GM12873 (cell line): ENCODE measurements around the gene TMEM134.

Experiments used
- TF ChIP-seq, protein P1 (sequence below): IDR thresholded peaks from 2 replicates; pipeline ENCODE4 v1.5.1; 2012; ENCODE audit warnings: low read depth, mild to moderate bottlenecking, moderate library complexity, low read length, control low read depth; ENCODE audit not compliant: insufficient read depth; ENCODE audit errors: missing control alignments

The TMEM134 gene

DNA sequence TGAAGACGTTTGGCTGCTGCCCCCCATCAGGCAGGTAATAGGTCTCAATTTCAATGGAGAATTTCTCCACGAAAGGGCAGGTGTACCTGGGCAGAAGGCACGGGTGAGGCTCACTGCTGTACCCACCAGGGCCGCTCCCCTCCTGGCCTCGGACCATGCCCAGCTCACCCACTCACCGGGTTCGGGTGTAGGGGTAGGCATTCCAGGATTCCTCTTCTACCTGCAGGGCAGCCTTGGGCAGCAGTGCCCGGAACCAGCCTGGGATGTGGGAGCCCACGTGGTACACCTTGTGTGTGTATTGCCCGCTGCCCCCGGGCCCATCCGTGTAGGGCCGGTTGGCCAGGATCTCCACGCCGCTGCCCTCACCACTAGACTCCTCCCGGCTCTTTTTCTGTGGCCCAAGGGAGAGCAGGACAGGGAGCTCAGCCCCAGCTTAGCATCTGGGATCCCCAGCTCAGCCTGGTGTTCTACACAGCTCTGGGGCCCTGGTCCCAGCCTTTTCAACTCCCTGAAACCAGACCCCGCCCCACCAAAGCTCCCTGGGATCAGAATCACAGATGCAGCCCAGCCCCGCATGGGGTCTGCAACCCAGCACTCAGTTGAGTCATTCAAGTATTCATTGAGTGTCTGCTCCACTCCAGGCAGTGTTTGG is 33.4 kb upstream of the TMEM134 start:
- TF ChIP-seq, protein P1, sequence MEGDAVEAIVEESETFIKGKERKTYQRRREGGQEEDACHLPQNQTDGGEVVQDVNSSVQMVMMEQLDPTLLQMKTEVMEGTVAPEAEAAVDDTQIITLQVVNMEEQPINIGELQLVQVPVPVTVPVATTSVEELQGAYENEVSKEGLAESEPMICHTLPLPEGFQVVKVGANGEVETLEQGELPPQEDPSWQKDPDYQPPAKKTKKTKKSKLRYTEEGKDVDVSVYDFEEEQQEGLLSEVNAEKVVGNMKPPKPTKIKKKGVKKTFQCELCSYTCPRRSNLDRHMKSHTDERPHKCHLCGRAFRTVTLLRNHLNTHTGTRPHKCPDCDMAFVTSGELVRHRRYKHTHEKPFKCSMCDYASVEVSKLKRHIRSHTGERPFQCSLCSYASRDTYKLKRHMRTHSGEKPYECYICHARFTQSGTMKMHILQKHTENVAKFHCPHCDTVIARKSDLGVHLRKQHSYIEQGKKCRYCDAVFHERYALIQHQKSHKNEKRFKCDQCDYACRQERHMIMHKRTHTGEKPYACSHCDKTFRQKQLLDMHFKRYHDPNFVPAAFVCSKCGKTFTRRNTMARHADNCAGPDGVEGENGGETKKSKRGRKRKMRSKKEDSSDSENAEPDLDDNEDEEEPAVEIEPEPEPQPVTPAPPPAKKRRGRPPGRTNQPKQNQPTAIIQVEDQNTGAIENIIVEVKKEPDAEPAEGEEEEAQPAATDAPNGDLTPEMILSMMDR = no peak

DNA sequence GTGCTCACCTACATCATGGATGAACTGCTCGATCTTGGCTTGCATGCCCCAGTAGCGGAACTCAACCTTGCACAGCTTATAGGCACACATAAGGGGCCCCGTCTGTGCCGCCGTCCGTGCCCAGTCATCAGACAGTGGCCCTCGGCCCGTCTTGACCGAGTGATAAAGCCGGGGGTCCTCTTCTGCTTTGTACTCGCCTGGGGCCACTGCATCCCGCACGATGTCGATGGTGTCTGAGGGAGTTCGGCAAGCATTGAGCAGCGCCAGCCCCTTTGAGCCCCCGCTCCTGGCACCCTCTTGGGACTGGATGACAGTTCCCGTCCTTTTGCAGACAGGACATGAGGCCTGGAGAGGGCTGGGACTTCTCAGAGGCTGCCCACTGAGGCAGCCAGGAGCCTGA is 32.8 kb upstream of the TMEM134 start:
- TF ChIP-seq, protein P1 = no peak

DNA sequence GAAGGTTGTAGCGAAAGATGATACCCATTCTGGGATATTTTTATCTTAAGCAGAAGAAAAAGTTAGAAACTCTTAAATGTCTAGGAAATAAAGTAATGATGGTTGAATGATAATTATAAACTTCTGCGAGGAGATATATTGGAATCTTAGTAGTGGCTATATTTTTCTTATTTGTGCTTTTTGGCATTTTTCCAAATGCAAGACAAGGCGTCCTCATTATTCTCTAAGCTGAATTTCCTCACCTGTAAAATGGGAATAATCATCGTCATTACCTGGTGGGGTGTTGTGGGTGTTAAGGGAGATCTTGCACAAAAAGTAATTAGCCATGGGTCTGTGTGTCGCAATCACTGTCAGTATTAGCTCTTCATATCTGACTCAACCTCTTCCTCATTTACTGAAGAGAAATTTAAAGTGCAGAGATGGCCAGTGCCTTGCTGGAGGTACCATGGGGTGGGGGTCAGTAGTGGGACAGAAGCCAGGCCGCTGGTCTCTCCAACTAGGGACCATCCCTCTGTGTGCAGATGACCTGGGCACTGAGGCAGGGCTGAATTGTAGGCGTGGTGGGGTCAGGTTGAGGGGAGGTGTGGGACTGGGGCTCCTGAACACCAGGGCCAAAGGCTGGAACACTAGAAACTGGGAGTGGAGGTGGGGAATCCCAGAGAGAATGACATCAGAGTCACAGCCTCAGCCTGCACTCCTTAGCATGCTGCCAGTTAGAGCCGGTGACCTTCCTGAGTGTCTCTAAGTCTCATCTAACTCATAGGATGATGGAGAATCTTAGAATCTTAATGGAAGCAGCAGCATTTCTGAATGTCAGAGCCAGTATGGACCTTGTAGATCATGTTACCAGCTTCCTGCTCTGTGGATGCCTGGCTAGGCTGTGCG is 32.0 kb upstream of the TMEM134 start:
- TF ChIP-seq, protein P1 = no peak

DNA sequence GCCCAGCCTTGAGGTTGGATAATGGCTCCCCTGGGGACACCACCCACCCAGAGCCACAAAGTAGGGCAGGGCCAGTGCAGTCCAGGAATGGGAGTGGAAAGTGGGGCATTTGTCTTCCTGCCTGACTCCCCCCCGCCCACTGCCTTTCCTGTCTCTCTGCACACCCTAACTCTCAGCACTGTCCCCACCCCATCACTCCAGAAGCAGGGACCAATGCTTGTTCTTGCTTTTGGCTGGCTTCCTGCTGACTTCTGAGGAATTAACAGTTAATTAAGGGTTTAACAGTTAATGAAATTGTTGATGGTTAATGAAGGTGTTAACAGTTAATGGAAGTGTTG is 31.4 kb upstream of the TMEM134 start:
- TF ChIP-seq, protein P1 = no peak

DNA sequence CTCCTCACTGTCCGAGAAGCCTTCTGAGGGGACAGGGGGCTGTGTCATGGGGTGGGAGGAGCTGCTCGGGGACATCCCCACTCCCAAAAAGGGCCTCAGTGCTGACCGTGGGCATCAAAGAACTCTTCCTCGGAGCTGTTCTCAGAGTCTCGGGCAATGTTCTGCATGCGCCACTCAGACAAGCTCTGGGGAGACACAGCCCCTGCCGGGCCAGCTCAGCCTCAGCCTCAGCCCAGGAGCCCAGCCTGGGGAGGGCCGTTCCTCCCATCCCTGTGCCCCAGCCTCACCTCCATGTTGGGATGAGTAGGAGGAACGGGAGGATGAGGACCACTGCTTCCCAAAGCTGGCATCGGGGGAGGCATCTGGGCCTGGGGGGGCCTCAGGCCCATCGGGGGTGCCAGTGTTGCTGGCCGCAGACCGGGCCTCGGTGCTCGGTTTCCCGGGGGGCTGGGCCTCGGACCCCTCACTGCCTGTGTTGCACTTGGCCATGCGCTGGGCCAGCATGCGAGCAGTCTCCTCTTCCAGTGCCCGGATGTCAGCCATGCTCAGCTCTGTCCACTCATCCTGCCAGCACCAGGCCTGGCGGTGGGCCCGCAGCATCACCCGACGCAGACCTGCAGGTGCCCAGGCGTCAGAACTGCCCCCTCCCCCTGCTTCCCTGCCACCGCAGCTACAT is 30.9 kb upstream of the TMEM134 start:
- TF ChIP-seq, protein P1 = no peak

DNA sequence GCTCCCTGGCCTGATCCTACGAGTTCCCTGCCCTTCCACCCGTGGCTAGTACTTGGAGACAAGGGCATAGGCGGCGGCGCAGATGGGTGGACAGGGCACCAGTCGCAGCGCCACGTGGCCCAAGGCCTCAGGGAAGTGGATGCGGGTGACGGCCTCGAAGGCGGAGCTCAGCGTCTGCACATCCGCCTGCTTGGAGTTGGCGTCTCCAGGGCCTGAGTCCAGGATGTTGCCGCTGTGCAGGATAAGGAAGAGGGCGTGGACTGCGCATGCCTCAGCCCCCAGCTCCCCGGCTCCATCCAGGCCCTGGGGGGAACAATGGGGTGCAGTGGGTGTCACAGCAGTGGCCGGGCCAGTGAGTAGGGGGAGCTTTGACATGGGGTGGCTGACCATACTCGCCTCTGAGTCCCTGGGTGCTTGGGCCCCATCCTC is 29.5 kb upstream of the TMEM134 start:
- TF ChIP-seq, protein P1 = no peak
